IgD-negative memory B cell (primary cell): ENCODE data around the gene EFCAB12. TPM values are rescaled to one million over a fixed set of nuclear protein-coding genes. Genes with fewer than 3 reads are reported as not detected.

Experiments used
- H3K27ac Mint-ChIP-seq, 3 donors: one replicate each; pipeline ENCODE4 v1.8.0; 2020 to 2022; ENCODE audit warnings: mild to moderate bottlenecking in 3 of 3, mixed read lengths in 3 of 3, moderate library complexity in 1 of 3
- H3K27me3 Mint-ChIP-seq: one replicate; pipeline ENCODE4 v1.8.0; 2021; ENCODE audit warnings: mixed read lengths
- H3K36me3 Mint-ChIP-seq: one replicate; pipeline ENCODE4 v1.8.0; 2020; ENCODE audit warnings: mild to moderate bottlenecking, mixed read lengths
- H3K4me1 Mint-ChIP-seq, 3 donors: one replicate each; pipeline ENCODE4 v1.8.0; 2020 to 2022; ENCODE audit warnings: mixed read lengths in 3 of 3, mild to moderate bottlenecking in 1 of 3
- H3K4me3 Mint-ChIP-seq, 4 donors: one replicate each; pipeline ENCODE4 v1.8.0; 2020 to 2022; ENCODE audit warnings: mild to moderate bottlenecking in 4 of 4, mixed read lengths in 4 of 4, moderate library complexity in 3 of 4
- H3K9me3 Mint-ChIP-seq, 3 donors: one replicate each; pipeline ENCODE4 v1.8.0; 2020 to 2021; ENCODE audit warnings: mixed read lengths in 3 of 3, mild to moderate bottlenecking in 1 of 3
- polyA plus RNA-seq: library from polyadenylated mRNA; unstranded; fragments of 300-500 nt; fragmentation: Illumina TruSeq; gene quantifications from one replicate; pipeline ENCODE4 v1.2.3, GENCODE V29; 2021

EFCAB12 gene
- polyA plus RNA-seq = 0.71 TPM

DNA sequence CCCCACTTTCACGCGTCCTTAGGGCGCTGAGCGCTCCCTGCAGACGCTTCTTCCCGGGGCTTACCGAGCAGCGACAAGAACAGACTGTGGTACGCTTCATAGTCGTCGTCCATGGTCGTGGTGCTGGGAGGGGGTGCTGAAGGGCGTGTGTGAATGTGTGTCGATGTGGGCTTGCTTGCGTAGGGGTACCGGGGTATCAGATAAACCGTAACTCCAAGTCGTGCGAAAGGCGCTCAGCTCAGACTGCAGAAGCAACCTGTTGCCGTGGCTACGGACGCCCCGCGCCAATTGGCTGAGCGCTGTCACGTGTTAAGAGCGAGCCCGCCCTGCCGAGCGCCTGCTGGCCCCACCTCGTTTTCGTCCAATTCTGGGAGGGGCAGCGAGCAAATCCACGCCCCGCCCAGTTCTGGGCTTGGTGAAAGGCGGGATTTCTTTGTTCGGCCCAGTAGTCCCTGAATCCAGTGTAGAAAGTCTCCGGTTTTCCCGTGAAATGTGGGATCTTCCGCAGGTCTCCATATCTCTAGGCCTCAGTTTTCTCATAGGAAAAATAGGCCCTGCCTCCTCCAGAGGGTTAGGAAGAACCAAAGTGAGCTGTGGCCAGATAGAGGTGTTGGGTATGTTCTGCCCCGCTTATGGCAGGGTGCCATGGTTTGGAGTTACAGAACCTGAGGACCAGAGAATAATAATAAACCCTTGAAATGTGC, at the start of gene EFCAB12:
Gene EFCAB12 (minus strand): TSS at position 261 of the 704 bp plus-strand sequence. CDS start 148 bp downstream, at position 113.
- peaks cover 5% of the 10 kb centered on the region for H3K36me3 Mint-ChIP-seq
- peak within 1 kb of the TSS; percentile 66 to 94 (median 80) for H3K4me3 Mint-ChIP-seq
- H3K9me3 Mint-ChIP-seq = peaks cover 0 to 4% (median 2%) of the 10 kb centered on the region in 3 donors
- H3K27ac Mint-ChIP-seq = peak within 1 kb of the TSS; percentile 27 to 88 (median 81)
- peaks cover 37 to 49% (median 38%) of the 10 kb centered on the region in 3 donors for H3K4me1 Mint-ChIP-seq
- H3K27me3 Mint-ChIP-seq = no peaks in the 10 kb centered on the region

- H3K9me3 Mint-ChIP-seq = no peaks in the 10 kb centered on the region
- H3K36me3 Mint-ChIP-seq = peaks cover 23% of the 10 kb centered on the region
- H3K27ac Mint-ChIP-seq = no peak overlapping the region
- H3K4me3 Mint-ChIP-seq = no peak overlapping the region
- no peaks in the 10 kb centered on the region for H3K4me1 Mint-ChIP-seq
- H3K27me3 Mint-ChIP-seq = no peaks in the 10 kb centered on the region
These were observed 48.1 kb upstream of the EFCAB12 start for GRCh38 chr3:129476586-129476985.

- H3K36me3 Mint-ChIP-seq = peaks cover 23% of the 10 kb centered on the region
- H3K4me1 Mint-ChIP-seq = no peaks in the 10 kb centered on the region
- H3K9me3 Mint-ChIP-seq = no peaks in the 10 kb centered on the region
- peak overlapping the region in 1 of 3 donors; percentile 45 for H3K27ac Mint-ChIP-seq
- H3K27me3 Mint-ChIP-seq = no peaks in the 10 kb centered on the region
- peak overlapping the region in 1 of 4 donors; percentile 43 for H3K4me3 Mint-ChIP-seq
These were observed 47.4 kb upstream of the EFCAB12 start for GRCh38 chr3:129475863-129476262.

- peak overlapping the region in 1 of 3 donors; percentile 45 for H3K27ac Mint-ChIP-seq
- H3K27me3 Mint-ChIP-seq = no peaks in the 10 kb centered on the region
- H3K4me1 Mint-ChIP-seq = no peaks in the 10 kb centered on the region
- H3K4me3 Mint-ChIP-seq = no peak overlapping the region
- peaks cover 23% of the 10 kb centered on the region for H3K36me3 Mint-ChIP-seq
- H3K9me3 Mint-ChIP-seq = no peaks in the 10 kb centered on the region
These were observed 46.8 kb upstream of the EFCAB12 start for GRCh38 chr3:129474984-129475804.

DNA sequence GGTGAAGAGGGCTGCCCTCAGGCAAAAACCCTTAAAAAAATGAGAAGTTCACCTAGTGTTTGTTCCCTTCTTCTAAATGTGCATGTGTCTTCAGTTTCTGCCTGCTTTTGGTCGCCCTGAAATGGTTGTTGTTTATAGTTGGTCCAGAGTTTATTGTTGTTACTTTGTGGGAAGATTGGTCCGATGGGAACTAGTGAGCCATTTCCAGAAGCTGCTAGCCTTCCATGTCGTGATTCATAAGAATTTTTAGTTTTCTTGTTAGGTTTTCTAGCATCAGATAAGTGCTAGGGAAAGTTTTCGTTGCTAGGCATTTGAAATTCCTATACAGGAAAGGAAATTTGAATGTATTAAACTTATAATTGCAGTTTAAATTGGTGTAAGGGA, 45.3 kb upstream of the EFCAB12 start:
- no peaks in the 10 kb centered on the region for H3K27me3 Mint-ChIP-seq
- no peak overlapping the region for H3K27ac Mint-ChIP-seq
- peaks cover 19% of the 10 kb centered on the region for H3K36me3 Mint-ChIP-seq
- H3K4me3 Mint-ChIP-seq = no peak overlapping the region
- no peaks in the 10 kb centered on the region for H3K9me3 Mint-ChIP-seq
- H3K4me1 Mint-ChIP-seq = peaks cover 0 to 3% (median 0%) of the 10 kb centered on the region in 3 donors

DNA sequence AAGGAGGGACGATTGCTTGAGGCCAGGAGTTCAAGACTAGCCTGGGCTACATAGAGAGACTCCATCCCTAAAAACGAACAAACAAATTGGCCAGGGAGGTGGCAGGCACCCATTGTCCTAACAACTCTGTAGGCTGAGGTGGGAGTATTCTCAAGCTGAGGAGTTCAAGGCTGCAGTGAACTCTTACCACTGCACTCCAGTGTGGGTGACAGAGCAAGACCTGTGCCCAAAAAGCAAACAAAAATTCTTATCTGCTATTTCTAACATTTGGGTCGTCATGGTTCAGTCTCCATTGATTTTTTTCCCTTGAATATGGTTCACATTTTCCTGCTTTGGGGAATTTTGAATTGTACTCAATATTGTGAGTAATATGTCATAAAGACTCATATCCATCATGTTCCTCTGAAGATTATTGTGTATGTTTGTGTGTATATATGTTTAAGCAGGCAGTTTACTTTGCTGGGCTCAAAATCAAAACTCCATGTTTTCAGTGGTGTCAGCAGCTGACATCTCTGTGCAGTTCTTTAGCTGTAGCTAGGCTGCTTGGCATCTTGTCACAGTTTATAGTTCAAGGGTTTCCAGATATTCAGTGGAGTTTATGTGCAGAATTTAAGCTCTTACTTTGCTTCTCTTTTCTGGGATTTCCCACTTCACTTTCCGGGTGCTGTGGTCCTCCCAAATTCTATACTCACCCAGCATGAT, 44.8 kb upstream of the EFCAB12 start:
- Mint-ChIP-seq H3K4me3 (no peak overlapping the region), H3K9me3 (no peaks in the 10 kb centered on the region), H3K36me3 (peaks cover 15% of the 10 kb centered on the region), H3K27ac (no peak overlapping the region), H3K4me1 (peaks cover 0 to 3% (median 0%) of the 10 kb centered on the region in 3 donors), H3K27me3 (no peaks in the 10 kb centered on the region)

DNA sequence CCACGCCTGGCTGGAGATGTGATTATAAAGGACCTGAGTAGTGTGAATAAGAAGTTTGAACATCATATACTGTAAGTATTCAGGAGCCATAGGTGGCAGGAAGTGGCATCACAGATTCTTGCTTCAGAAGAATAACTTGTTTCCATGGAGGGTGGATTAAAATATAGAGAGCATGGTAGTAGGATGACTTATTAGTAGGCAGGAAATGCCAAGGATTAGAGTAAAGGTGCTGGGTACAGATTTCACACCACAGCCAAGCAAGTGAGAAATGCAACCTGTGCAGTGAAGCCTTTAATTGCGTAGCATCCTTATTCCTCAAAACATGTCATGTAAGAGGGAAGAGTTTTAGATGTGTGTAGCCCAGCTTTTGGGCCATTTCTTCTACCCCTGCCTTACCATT, 42.4 kb upstream of the EFCAB12 start:
- Mint-ChIP-seq H3K9me3 (no peaks in the 10 kb centered on the region), H3K27ac (peak overlapping the region in 1 of 3 donors; percentile 61), H3K27me3 (no peaks in the 10 kb centered on the region), H3K4me3 (no peak overlapping the region), H3K36me3 (peaks cover 12% of the 10 kb centered on the region), H3K4me1 (peaks cover 0 to 3% (median 0%) of the 10 kb centered on the region in 3 donors)

DNA sequence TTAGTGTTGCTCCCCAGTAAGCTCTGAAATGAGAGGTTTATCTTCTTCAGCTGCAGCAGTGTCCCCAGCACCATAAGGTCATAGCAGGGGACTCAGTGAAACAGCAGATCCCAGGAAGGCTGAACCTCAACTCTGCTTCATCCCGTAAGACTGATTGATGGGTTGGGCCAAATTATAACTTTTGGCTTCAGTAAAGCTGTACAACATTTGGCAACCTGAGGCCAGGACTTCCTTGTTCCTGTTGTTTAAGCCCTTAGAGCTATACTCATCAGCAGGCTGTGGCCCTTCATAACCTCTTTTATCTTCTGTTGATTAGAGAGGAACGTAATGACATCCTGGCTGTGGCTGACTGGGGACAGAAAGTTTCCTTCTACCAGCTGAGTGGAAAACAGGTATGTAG, 40.6 kb upstream of the EFCAB12 start:
- Mint-ChIP-seq H3K27ac (no peak overlapping the region), H3K27me3 (no peaks in the 10 kb centered on the region), H3K36me3 (peaks cover 10% of the 10 kb centered on the region), H3K4me1 (peaks cover 0 to 3% (median 0%) of the 10 kb centered on the region in 3 donors), H3K4me3 (no peak overlapping the region), H3K9me3 (no peaks in the 10 kb centered on the region)

GRCh38 chr3:129467932-129468331, 39.5 kb upstream of the EFCAB12 start:
- Mint-ChIP-seq H3K27ac (no peak overlapping the region), H3K36me3 (peaks cover 9% of the 10 kb centered on the region), H3K9me3 (no peaks in the 10 kb centered on the region), H3K4me3 (no peak overlapping the region), H3K4me1 (peaks cover 0 to 3% (median 0%) of the 10 kb centered on the region in 3 donors), H3K27me3 (no peaks in the 10 kb centered on the region)

- Mint-ChIP-seq H3K4me3 (no peak overlapping the region), H3K27me3 (no peaks in the 10 kb centered on the region), H3K27ac (no peak overlapping the region), H3K4me1 (peaks cover 0 to 3% (median 1%) of the 10 kb centered on the region in 3 donors), H3K9me3 (no peaks in the 10 kb centered on the region), H3K36me3 (peaks cover 8% of the 10 kb centered on the region)
These were observed 35.3 kb upstream of the EFCAB12 start for GRCh38 chr3:129463716-129464115.

DNA sequence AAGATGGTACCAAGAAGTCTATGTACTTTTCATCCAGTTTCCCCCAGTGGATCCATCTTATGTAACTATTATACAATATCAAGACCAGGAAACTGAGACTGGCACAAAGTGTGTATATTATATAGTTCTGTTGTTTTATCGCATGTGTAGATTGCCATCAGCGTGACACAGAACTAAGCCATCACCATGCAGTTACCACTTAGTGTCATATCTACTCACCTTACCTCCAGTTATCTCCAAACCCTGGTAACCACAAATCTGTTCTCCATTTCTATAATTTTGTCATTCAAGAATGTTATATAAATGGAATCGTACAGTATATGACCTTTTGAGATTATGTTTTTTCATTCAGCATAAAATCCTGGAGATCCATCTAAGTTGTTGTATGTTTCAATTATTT, 34.7 kb upstream of the EFCAB12 start:
- H3K36me3 Mint-ChIP-seq = peaks cover 9% of the 10 kb centered on the region
- no peaks in the 10 kb centered on the region for H3K27me3 Mint-ChIP-seq
- peak overlapping the region in 1 of 3 donors; percentile 4 for H3K27ac Mint-ChIP-seq

GRCh38 chr3:129462361-129462968, 34.0 kb upstream of the EFCAB12 start:
- Mint-ChIP-seq H3K4me1 (peaks cover 0 to 3% (median 1%) of the 10 kb centered on the region in 3 donors), H3K27ac (peak overlapping the region in 1 of 3 donors; percentile 28), H3K27me3 (no peaks in the 10 kb centered on the region), H3K36me3 (peaks cover 9% of the 10 kb centered on the region), H3K4me3 (no peak overlapping the region), H3K9me3 (no peaks in the 10 kb centered on the region)

More for the DNA sequence above, 34.7 kb upstream of the EFCAB12 start:
- H3K4me3 Mint-ChIP-seq = no peak overlapping the region
- peaks cover 0 to 3% (median 1%) of the 10 kb centered on the region in 3 donors for H3K4me1 Mint-ChIP-seq
- no peaks in the 10 kb centered on the region for H3K9me3 Mint-ChIP-seq

- H3K4me3 Mint-ChIP-seq = no peak overlapping the region
- no peak overlapping the region for H3K27ac Mint-ChIP-seq
- H3K4me1 Mint-ChIP-seq = peaks cover 0 to 3% (median 1%) of the 10 kb centered on the region in 3 donors
- H3K9me3 Mint-ChIP-seq = no peaks in the 10 kb centered on the region
- H3K27me3 Mint-ChIP-seq = no peaks in the 10 kb centered on the region
- H3K36me3 Mint-ChIP-seq = peaks cover 8% of the 10 kb centered on the region
These were observed 33.2 kb upstream of the EFCAB12 start for GRCh38 chr3:129461461-129462146.

- Mint-ChIP-seq H3K36me3 (peaks cover 8% of the 10 kb centered on the region), H3K27ac (no peak overlapping the region), H3K4me3 (no peak overlapping the region), H3K27me3 (no peaks in the 10 kb centered on the region), H3K9me3 (no peaks in the 10 kb centered on the region), H3K4me1 (peaks cover 0 to 3% (median 1%) of the 10 kb centered on the region in 3 donors)
These were observed 32.6 kb upstream of the EFCAB12 start for GRCh38 chr3:129461022-129461421.
